MCF 10A (cell line): ENCODE data around the gene LIN37. TPM values are rescaled to one million over a fixed set of nuclear protein-coding genes. Genes with fewer than 3 reads are reported as not detected.

Source experiments
- BruUV-seq: library from RNA; stranded (reverse); fragments of 400-500 nt; replicated peaks from 2 replicates; lab custom pipeline; 2021; lab: Mats Ljungman, UMichigan
- CTCF ChIA-PET: fragments of 300-600 bp; sonication (Branson Sonifier 250); formaldehyde crosslinking; extraction: SDS; loops from one replicate; lab custom pipeline; 2021; ENCODE audit warnings: antibody characterized with exemption, inconsistent platforms; lab: Yijun Ruan, JAX
- POLR2A ChIA-PET: fragments of 300-600, 350-650 bp; sonication (Branson Sonifier 250); formaldehyde crosslinking; extraction: SDS; loops from one replicate; lab custom pipeline; 2020; ENCODE audit warnings: antibody characterized with exemption, inconsistent platforms; lab: Yijun Ruan, JAX
- DNase-seq: peaks from one replicate; pipeline ENCODE4 v3.0.0-alpha.2; 2018; ENCODE audit not compliant: unreplicated experiment
- H3K27ac Mint-ChIP-seq: one replicate; pipeline ENCODE4 v1.8.0; 2022; ENCODE audit warnings: mild to moderate bottlenecking, low read depth, mixed read lengths; ENCODE audit not compliant: unreplicated experiment
- H3K27me3 Mint-ChIP-seq: one replicate; pipeline ENCODE4 v1.8.0; 2022; ENCODE audit warnings: mixed read lengths; ENCODE audit not compliant: insufficient read depth, unreplicated experiment
- H3K36me3 Mint-ChIP-seq: one replicate; pipeline ENCODE4 v1.8.0; 2022; ENCODE audit warnings: mild to moderate bottlenecking, moderate library complexity, mixed read lengths; ENCODE audit not compliant: insufficient read depth, unreplicated experiment
- H3K4me1 Mint-ChIP-seq: one replicate; pipeline ENCODE4 v1.8.0; 2022; ENCODE audit warnings: mixed read lengths; ENCODE audit not compliant: insufficient read depth, unreplicated experiment
- H3K4me3 Mint-ChIP-seq: one replicate; pipeline ENCODE4 v1.8.0; 2022; ENCODE audit warnings: mild to moderate bottlenecking, moderate library complexity, mixed read lengths; ENCODE audit not compliant: unreplicated experiment
- H3K9me3 Mint-ChIP-seq: one replicate; pipeline ENCODE4 v1.8.0; 2022; ENCODE audit warnings: mixed read lengths; ENCODE audit not compliant: unreplicated experiment
- intact Hi-C: fragments of 100-400 bp; cut with micrococcal nuclease; formaldehyde crosslinking; loops from 2 replicates; pipeline ENCODE4 v1.14.1; 2022
- total RNA-seq: library from RNA; stranded (reverse); gene quantifications from 2 replicates; pipeline ENCODE4 v1.2.3, GENCODE V29; 2022
- TF ChIP-seq, protein P1 (sequence below): fragments of 200-600 bp; IDR thresholded peaks from one replicate; pipeline ENCODE4 v1.8.0; 2022; ENCODE audit warnings: antibody characterized with exemption, mild to moderate bottlenecking; ENCODE audit not compliant: unreplicated experiment

LIN37 gene
- total RNA-seq, 1 experiment from 2014 or later: 19.6 TPM

DNA sequence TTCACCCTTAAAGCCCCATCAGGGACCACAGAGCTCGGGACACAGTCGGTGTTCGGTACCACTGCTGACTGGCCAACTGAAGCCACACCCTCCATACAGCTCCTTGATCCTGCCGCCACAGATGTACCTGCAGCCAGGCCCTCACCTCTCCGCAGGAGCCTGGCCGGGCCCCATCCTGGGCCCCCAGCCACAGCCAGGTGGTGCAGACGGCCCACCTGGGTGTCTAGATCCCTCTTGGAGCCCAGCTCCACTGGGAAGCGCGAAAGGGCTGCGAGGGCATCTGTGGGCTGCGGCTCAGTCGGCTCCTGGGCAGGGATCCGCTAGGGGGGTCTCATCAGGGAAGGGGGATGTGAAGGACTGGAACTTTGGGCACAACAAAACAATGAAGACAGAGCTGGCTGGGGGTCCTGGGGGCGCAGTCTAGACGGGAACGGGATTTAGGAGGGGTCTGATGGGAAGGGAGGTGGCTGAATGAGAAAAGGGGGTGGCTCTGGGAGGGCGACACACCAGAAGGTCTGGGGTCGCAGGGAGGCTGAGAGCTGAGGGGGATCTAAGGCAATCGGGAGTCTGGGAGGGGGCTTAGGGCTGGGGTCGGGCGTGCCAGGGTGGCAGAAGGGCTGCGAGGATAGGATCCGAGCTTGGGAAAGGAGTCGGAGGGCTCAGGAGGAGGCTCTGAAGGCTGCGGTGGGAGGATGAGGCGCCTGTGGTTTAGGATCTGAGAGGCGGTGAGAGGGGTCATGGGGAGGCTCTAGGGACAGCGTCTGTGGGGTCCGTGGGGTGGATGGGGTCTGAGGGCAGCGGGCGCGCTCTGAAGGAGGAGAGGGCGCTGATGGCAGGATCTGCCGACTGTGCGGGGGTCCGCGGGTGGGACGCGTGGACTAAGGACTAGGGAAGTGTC lies 48.5 kb downstream of the LIN37 start:
- intact Hi-C loops: no loop called here
- no peak overlapping the region for H3K4me3 Mint-ChIP-seq
- ChIA-PET CTCF (interaction anchor here (0.6 kb wide), 1 partner anchor 150 kb away, joined by 5 read pairs; no protein-coding TSS in a partner anchor), POLR2A (no interaction called here)
- H3K27ac Mint-ChIP-seq: no peak overlapping the region
- H3K27me3 Mint-ChIP-seq: peaks cover 16% of the 10 kb centered on the region
- no peaks in the 10 kb centered on the region for H3K9me3 Mint-ChIP-seq
- DNase-seq: no peak
- BruUV-seq: no TSS peak
- H3K4me1 Mint-ChIP-seq: no peaks in the 10 kb centered on the region
- TF ChIP-seq, protein P1, sequence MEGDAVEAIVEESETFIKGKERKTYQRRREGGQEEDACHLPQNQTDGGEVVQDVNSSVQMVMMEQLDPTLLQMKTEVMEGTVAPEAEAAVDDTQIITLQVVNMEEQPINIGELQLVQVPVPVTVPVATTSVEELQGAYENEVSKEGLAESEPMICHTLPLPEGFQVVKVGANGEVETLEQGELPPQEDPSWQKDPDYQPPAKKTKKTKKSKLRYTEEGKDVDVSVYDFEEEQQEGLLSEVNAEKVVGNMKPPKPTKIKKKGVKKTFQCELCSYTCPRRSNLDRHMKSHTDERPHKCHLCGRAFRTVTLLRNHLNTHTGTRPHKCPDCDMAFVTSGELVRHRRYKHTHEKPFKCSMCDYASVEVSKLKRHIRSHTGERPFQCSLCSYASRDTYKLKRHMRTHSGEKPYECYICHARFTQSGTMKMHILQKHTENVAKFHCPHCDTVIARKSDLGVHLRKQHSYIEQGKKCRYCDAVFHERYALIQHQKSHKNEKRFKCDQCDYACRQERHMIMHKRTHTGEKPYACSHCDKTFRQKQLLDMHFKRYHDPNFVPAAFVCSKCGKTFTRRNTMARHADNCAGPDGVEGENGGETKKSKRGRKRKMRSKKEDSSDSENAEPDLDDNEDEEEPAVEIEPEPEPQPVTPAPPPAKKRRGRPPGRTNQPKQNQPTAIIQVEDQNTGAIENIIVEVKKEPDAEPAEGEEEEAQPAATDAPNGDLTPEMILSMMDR: no peak
- no peaks in the 10 kb centered on the region for H3K36me3 Mint-ChIP-seq

DNA sequence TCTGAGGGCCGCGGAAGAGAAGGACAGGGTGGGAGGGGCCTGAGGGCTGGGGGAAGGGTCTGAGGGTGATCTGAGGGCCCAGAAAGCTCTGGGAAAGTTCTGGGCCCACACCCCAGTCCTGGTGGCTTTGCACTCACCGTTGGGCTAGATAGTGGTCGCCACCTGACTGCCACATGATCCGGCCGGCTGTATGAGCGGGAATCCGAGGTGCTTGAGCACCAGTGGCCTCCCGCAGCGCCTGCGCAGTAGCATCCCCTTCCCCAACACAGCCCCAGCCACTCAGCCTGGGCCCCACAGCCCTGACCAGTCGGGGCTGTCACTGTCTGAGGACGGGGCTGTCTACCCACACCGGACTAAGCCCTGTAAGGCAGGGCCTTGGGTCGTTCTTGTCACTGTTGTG lies 49.3 kb downstream of the LIN37 start:
- H3K4me1 Mint-ChIP-seq: no peaks in the 10 kb centered on the region
- H3K36me3 Mint-ChIP-seq: no peaks in the 10 kb centered on the region
- no peak overlapping the region for H3K27ac Mint-ChIP-seq
- TF ChIP-seq, protein P1: no peak
- BruUV-seq: no TSS peak
- POLR2A ChIA-PET: no interaction called here
- intact Hi-C loops: no loop called here
- no peaks in the 10 kb centered on the region for H3K9me3 Mint-ChIP-seq
- CTCF ChIA-PET: interaction anchor here (0.6 kb wide), 1 partner anchor 149 kb away, joined by 5 read pairs; no protein-coding TSS in a partner anchor
- DNase-seq: no peak
- H3K4me3 Mint-ChIP-seq: no peak overlapping the region
- peaks cover 16% of the 10 kb centered on the region for H3K27me3 Mint-ChIP-seq

DNA sequence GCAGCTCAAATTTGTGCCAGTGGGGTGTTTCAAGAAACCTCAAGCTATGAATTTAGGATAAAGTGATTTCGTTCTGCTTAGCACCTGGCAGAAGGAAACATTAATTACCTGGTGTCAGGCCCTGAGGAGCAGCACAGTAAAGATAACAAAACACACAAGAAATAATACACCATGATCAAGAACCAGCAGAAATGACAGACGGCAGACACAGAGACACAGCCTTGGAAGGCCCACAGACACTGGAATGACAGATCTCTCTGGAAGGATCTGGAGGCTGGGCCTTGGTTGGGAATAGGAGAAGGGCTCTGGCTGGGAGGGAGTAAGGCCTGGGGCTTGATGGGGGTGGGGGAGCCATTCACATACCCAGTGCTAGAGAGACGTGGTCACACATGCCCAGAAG lies 53.5 kb downstream of the LIN37 start:
- BruUV-seq: no TSS peak
- POLR2A ChIA-PET: no interaction called here
- CTCF ChIA-PET: interaction anchor here (0.6 kb wide), 1 partner anchor 1163 kb away, joined by 6 read pairs; no protein-coding TSS in a partner anchor
- Mint-ChIP-seq H3K4me1 (no peaks in the 10 kb centered on the region), H3K27ac (no peak overlapping the region), H3K4me3 (no peak overlapping the region), H3K27me3 (peaks cover 21% of the 10 kb centered on the region), H3K9me3 (no peaks in the 10 kb centered on the region), H3K36me3 (no peaks in the 10 kb centered on the region)
- intact Hi-C loops: no loop called here
- TF ChIP-seq, protein P1: no peak
- no peak for DNase-seq

Other genes with a start within 250 kb of the LIN37 start
- 86.2 and 90.7 TPM in 2 replicates for gene DMKN, start 234.9 kb upstream of the LIN37 start, total RNA-seq
- 0.61 TPM in 1 of 2 replicates, not detected in the other for gene SBSN, start 220.3 kb upstream of the LIN37 start, total RNA-seq
- not detected in 2 replicates for gene GAPDHS, start 215.1 kb upstream of the LIN37 start, total RNA-seq
- 110 and 123 TPM in 2 replicates for gene TMEM147, start 202.9 kb upstream of the LIN37 start, total RNA-seq
- not detected in 2 replicates for gene ATP4A, start 184.9 kb upstream of the LIN37 start, total RNA-seq
- not detected in 2 replicates for gene PMIS2, start 162.4 kb upstream of the LIN37 start, total RNA-seq
- 6.3 and 10.6 TPM in 2 replicates for gene HAUS5, start 135.8 kb upstream of the LIN37 start, total RNA-seq
- 84.2 and 87.7 TPM in 2 replicates for gene RBM42, start 119.5 kb upstream of the LIN37 start, total RNA-seq
- 0.44 and 1.0 TPM in 2 replicates for gene ETV2, start 106.8 kb upstream of the LIN37 start, total RNA-seq
- 213 and 265 TPM in 2 replicates for gene COX6B1, start 100.3 kb upstream of the LIN37 start, total RNA-seq
- not detected in 2 replicates for gene UPK1A, start 82.1 kb upstream of the LIN37 start, total RNA-seq
- gene ZBTB32, start 44.0 kb upstream of the LIN37 start, total RNA-seq: not detected in 2 replicates
- gene KMT2B, start 30.6 kb upstream of the LIN37 start, total RNA-seq: 36.0 TPM in 2 replicates
- 3.6 and 4.2 TPM in 2 replicates for gene IGFLR1, start 6.1 kb upstream of the LIN37 start, total RNA-seq
- 32.0 and 37.5 TPM in 2 replicates for gene U2AF1L4, start 3.2 kb upstream of the LIN37 start, total RNA-seq
- 65.0 and 86.9 TPM in 2 replicates for gene PSENEN, start 2.9 kb upstream of the LIN37 start, total RNA-seq
- gene HSPB6, start 8.5 kb downstream of the LIN37 start, total RNA-seq: 0.21 TPM in 1 of 2 replicates, not detected in the other
- 33.8 and 37.3 TPM in 2 replicates for gene PROSER3, start 9.6 kb downstream of the LIN37 start, total RNA-seq
- 5.4 and 5.6 TPM in 2 replicates for gene ARHGAP33, start 27.0 kb downstream of the LIN37 start, total RNA-seq
- not detected in 2 replicates for gene PRODH2, start 64.3 kb downstream of the LIN37 start, total RNA-seq
- not detected in 2 replicates for gene NPHS1, start 103.9 kb downstream of the LIN37 start, total RNA-seq
- not detected in 2 replicates for gene KIRREL2, start 108.3 kb downstream of the LIN37 start, total RNA-seq
- 1.3 and 2.4 TPM in 2 replicates for gene APLP1, start 120.0 kb downstream of the LIN37 start, total RNA-seq
- gene NFKBID, start 152.0 kb downstream of the LIN37 start, total RNA-seq: 6.4 and 8.4 TPM in 2 replicates
- not detected in 2 replicates for gene HCST, start 154.0 kb downstream of the LIN37 start, total RNA-seq
- gene TYROBP, start 159.7 kb downstream of the LIN37 start, total RNA-seq: not detected in 2 replicates
- 7.4 and 10.1 TPM in 2 replicates for gene LRFN3, start 187.8 kb downstream of the LIN37 start, total RNA-seq
- gene SDHAF1, start 246.6 kb downstream of the LIN37 start, total RNA-seq: 14.4 and 15.0 TPM in 2 replicates